H9 (cell line): ENCODE data around the gene NKX1-2. TPM values are rescaled to one million over a fixed set of nuclear protein-coding genes. Genes with fewer than 3 reads are reported as not detected.

Source experiments
- DNase-seq: peaks from one replicate; pipeline ENCODE4 v3.0.0-alpha.2; 2017
- H2AFZ ChIP-seq: one replicate; pipeline ENCODE4 v1.6.1; 2013; ENCODE audit warnings: mild to moderate bottlenecking, low read length, control low read depth, moderate library complexity
- H2AK5ac ChIP-seq: 2 replicates; pipeline ENCODE4 v1.6.1; 2013; ENCODE audit warnings: low read length, control low read depth, mixed read lengths; ENCODE audit not compliant: insufficient read length
- H2BK120ac ChIP-seq: one replicate; pipeline ENCODE4 v1.6.1; 2013; ENCODE audit warnings: low read depth, mild to moderate bottlenecking, low read length, control low read depth, inconsistent platforms; ENCODE audit not compliant: poor library complexity, severe bottlenecking
- H2BK12ac ChIP-seq: 2 replicates; pipeline ENCODE4 v1.6.1; 2013; ENCODE audit warnings: low read length, control low read depth, mixed read lengths, low read depth; ENCODE audit not compliant: insufficient read length
- H2BK15ac ChIP-seq: 2 replicates; pipeline ENCODE4 v1.6.1; 2013; ENCODE audit warnings: low read depth, low read length, control low read depth
- H2BK20ac ChIP-seq: one replicate; pipeline ENCODE4 v1.6.1; 2013; ENCODE audit warnings: low read depth, mild to moderate bottlenecking, low read length, control low read depth, inconsistent platforms; ENCODE audit not compliant: poor library complexity, severe bottlenecking
- H2BK5ac ChIP-seq: 2 replicates; pipeline ENCODE4 v1.6.1; 2013; ENCODE audit warnings: low read length, control low read depth, mixed read lengths; ENCODE audit not compliant: insufficient read length
- H3K14ac ChIP-seq: 2 replicates; pipeline ENCODE4 v1.6.1; 2013; ENCODE audit warnings: low read length, control low read depth; ENCODE audit not compliant: insufficient read depth
- H3K18ac ChIP-seq: 2 replicates; pipeline ENCODE4 v1.6.1; 2013; ENCODE audit warnings: low read depth, mild to moderate bottlenecking, mixed read lengths, low read length, control low read depth; ENCODE audit not compliant: insufficient read length
- H3K23ac ChIP-seq: 2 replicates; pipeline ENCODE4 v1.6.1; 2013; ENCODE audit warnings: low read length, control low read depth, mixed read lengths, low read depth; ENCODE audit not compliant: insufficient read length
- H3K23me2 ChIP-seq: 2 replicates; pipeline ENCODE4 v1.6.1; 2013; ENCODE audit warnings: low read depth, mild to moderate bottlenecking, mixed read lengths, low read length, control low read depth; ENCODE audit not compliant: insufficient read length, poor library complexity, severe bottlenecking
- H3K27ac ChIP-seq: 2 replicates; pipeline ENCODE4 v1.5.1; 2013; ENCODE audit warnings: low read length, control low read depth, mixed read lengths, low read depth; ENCODE audit not compliant: insufficient read length
- H3K27me3 ChIP-seq: 2 replicates; pipeline ENCODE4 v1.6.1; 2013; ENCODE audit warnings: low read length, control low read depth, inconsistent platforms; ENCODE audit not compliant: insufficient read depth
- H3K4ac ChIP-seq: 2 replicates; pipeline ENCODE4 v1.6.1; 2013; ENCODE audit warnings: low read depth, mild to moderate bottlenecking, control low read depth, inconsistent platforms, low read length, moderate library complexity
- H3K4me1 ChIP-seq: 2 replicates; pipeline ENCODE4 v1.6.1; 2013; ENCODE audit warnings: low read length, control low read depth, inconsistent platforms; ENCODE audit not compliant: insufficient read depth
- H3K4me2 ChIP-seq: 2 replicates; pipeline ENCODE4 v1.6.1; 2013; ENCODE audit warnings: low read length, control low read depth, mixed read lengths; ENCODE audit not compliant: insufficient read length, insufficient read depth
- H3K56ac ChIP-seq: 2 replicates; pipeline ENCODE4 v1.6.1; 2013; ENCODE audit warnings: low read depth, mild to moderate bottlenecking, mixed read lengths, low read length, control low read depth; ENCODE audit not compliant: insufficient read length
- H3K79me1 ChIP-seq: 2 replicates; pipeline ENCODE4 v1.6.1; 2013; ENCODE audit warnings: low read depth, mild to moderate bottlenecking, moderate library complexity, low read length, control low read depth, inconsistent platforms; ENCODE audit not compliant: insufficient read depth, poor library complexity, severe bottlenecking
- H3K79me2 ChIP-seq: 2 replicates; pipeline ENCODE4 v1.6.1; 2013; ENCODE audit warnings: low read length, control low read depth, inconsistent platforms; ENCODE audit not compliant: insufficient read depth
- H3K9ac ChIP-seq: 2 replicates; pipeline ENCODE4 v1.6.1; 2013; ENCODE audit warnings: low read length, control low read depth, mixed read lengths; ENCODE audit not compliant: insufficient read length; ENCODE audit errors: extremely low read depth
- H3K9me3 ChIP-seq: one replicate; pipeline ENCODE4 v1.6.1; 2013; ENCODE audit warnings: low read depth, low read length, inconsistent platforms; ENCODE audit not compliant: control insufficient read depth
- H3T11ph ChIP-seq: one replicate; pipeline ENCODE4 v1.6.1; 2013; ENCODE audit warnings: mild to moderate bottlenecking, low read length, control low read depth, inconsistent platforms
- H4K20me1 ChIP-seq: one replicate; pipeline ENCODE4 v1.6.1; 2013; ENCODE audit not compliant: control insufficient read depth, insufficient read length, insufficient read depth
- H4K5ac ChIP-seq: 2 replicates; pipeline ENCODE4 v1.6.1; 2013; ENCODE audit warnings: low read depth, mild to moderate bottlenecking, mixed read lengths, low read length, control low read depth; ENCODE audit not compliant: insufficient read length
- H4K8ac ChIP-seq: replicated peaks from 2 replicates; pipeline ENCODE4 v1.6.1; 2013; ENCODE audit warnings: low read length, control low read depth, mixed read lengths, low read depth; ENCODE audit not compliant: insufficient read length
- H4K91ac ChIP-seq: 2 replicates; pipeline ENCODE4 v1.6.1; 2013; ENCODE audit warnings: low read depth, mild to moderate bottlenecking, moderate library complexity, mixed read lengths, low read length, control low read depth; ENCODE audit not compliant: insufficient read length
- H3K27ac Mint-ChIP-seq, 3 experiments: 2 replicates in 2 of 3; 3 replicates in 1 of 3; pipeline ENCODE4 v1.8.0; 2020 to 2021; ENCODE audit warnings: mixed read lengths in 3 of 3, mild to moderate bottlenecking in 1 of 3, moderate library complexity in 1 of 3
- H3K27me3 Mint-ChIP-seq: 2 replicates; pipeline ENCODE4 v1.8.0; 2021; ENCODE audit warnings: low read depth, mild to moderate bottlenecking, moderate library complexity, mixed read lengths
- H3K36me3 Mint-ChIP-seq, 3 experiments: 2 replicates in 2 of 3; 3 replicates in 1 of 3; pipeline ENCODE4 v1.8.0; 2020 to 2021; ENCODE audit warnings: low read depth in 3 of 3, mixed read lengths in 3 of 3; ENCODE audit not compliant: insufficient read depth in 1 of 3
- H3K4me1 Mint-ChIP-seq, 2 experiments: 2 replicates each; pipeline ENCODE4 v1.8.0; 2020; ENCODE audit warnings: mixed read lengths in 2 of 2
- H3K4me3 Mint-ChIP-seq, 2 experiments: 2 replicates in 1 of 2; 3 replicates in 1 of 2; pipeline ENCODE4 v1.8.0; 2020 to 2021; ENCODE audit warnings: mild to moderate bottlenecking in 2 of 2, mixed read lengths in 2 of 2, moderate library complexity in 1 of 2
- H3K9me3 Mint-ChIP-seq, 2 experiments: 2 replicates in 1 of 2; 3 replicates in 1 of 2; pipeline ENCODE4 v1.8.0; 2020; ENCODE audit warnings: mild to moderate bottlenecking in 2 of 2, mixed read lengths in 2 of 2, moderate library complexity in 1 of 2
- CTCF ChIP-seq: fragments of 200-600 bp; sonication (generic); conservative IDR thresholded peaks from 3 replicates; pipeline ENCODE4 v1.8.0; 2021; ENCODE audit warnings: antibody characterized with exemption, mild to moderate bottlenecking
- WGBS: extraction: QIAGEN DNeasy Blood & Tissue Kit; methylation state at CpG from one replicate; pipeline ENCODE4 v1.1.7; 2013; ENCODE audit warnings: missing lambda C conversion rate, low lambda C conversion rate, mixed read lengths; ENCODE audit not compliant: insufficient read length; ENCODE audit errors: extremely low coverage; 5-methylcytosine and 5-hydroxymethylcytosine counted together
- total RNA-seq: library from RNA; stranded (reverse); gene quantifications from 2 replicates; pipeline ENCODE4 v1.2.1, GENCODE V29; 2021

The NKX1-2 gene
- total RNA-seq, 1 experiment from 2014 or later = 15.3 TPM

- Mint-ChIP-seq H3K4me3 (no peak overlapping the region), H3K4me1 (peaks cover 29 to 30% of the 10 kb centered on the region in 2 experiments), H3K9me3 (peaks cover 3% of the 10 kb centered on the region in 2 experiments; a peak in 4 of 5 replicates), H3K27ac (no peak overlapping the region), H3K27me3 (no peaks in the 10 kb centered on the region; the same call in 1 of the 2 replicates), H3K36me3 (peaks cover 12 to 19% (median 16%) of the 10 kb centered on the region in 3 experiments)
- Histone ChIP-seq H2BK15ac (no peak overlapping the region), H2BK20ac (no peak overlapping the region), H3K23me2 (no peaks in the 10 kb centered on the region), H3K23ac (no peak overlapping the region), H4K91ac (no peak overlapping the region), H4K20me1 (no peaks in the 10 kb centered on the region), H2BK120ac (no peak overlapping the region), H4K8ac (no peak overlapping the region), H3K56ac (no peak overlapping the region), H3K4me2 (no peak overlapping the region), H3K9me3 (no peaks in the 10 kb centered on the region), H3K27ac (no peak overlapping the region), H2BK5ac (no peak overlapping the region), H3K9ac (no peak overlapping the region), H4K5ac (no peak overlapping the region), H3K4ac (no peak overlapping the region), H3K27me3 (no peaks in the 10 kb centered on the region), H3K4me1 (no peaks in the 10 kb centered on the region), H2AK5ac (no peak overlapping the region), H2BK12ac (no peak overlapping the region), H3T11ph (no peak overlapping the region), H3K79me1 (no peaks in the 10 kb centered on the region), H3K18ac (no peak overlapping the region), H3K79me2 (no peaks in the 10 kb centered on the region), H2AFZ (no peak overlapping the region), H3K14ac (no peak overlapping the region; the same call in 1 of the 2 replicates)
- no peak for DNase-seq
- no peak for TF ChIP-seq CTCF
- no CpG with 5 or more reads among the region's 7 CpGs for whole genome bisulfite sequencing
Observed at GRCh38 chr10:124495162-124495561, 45.3 kb upstream of the NKX1-2 start.
